Activated effector memory CD4-positive, alpha-beta T cell treated with anti-CD3 and anti-CD28 coated beads, Interleukin-2, amount 50 U/mL, for 16 hours (primary cell): ENCODE data around the gene CPNE5.

Experiments
- DNase-seq: peaks from one replicate; pipeline ENCODE4 v3.0.0-alpha.2; 2020

CPNE5 gene

DNA sequence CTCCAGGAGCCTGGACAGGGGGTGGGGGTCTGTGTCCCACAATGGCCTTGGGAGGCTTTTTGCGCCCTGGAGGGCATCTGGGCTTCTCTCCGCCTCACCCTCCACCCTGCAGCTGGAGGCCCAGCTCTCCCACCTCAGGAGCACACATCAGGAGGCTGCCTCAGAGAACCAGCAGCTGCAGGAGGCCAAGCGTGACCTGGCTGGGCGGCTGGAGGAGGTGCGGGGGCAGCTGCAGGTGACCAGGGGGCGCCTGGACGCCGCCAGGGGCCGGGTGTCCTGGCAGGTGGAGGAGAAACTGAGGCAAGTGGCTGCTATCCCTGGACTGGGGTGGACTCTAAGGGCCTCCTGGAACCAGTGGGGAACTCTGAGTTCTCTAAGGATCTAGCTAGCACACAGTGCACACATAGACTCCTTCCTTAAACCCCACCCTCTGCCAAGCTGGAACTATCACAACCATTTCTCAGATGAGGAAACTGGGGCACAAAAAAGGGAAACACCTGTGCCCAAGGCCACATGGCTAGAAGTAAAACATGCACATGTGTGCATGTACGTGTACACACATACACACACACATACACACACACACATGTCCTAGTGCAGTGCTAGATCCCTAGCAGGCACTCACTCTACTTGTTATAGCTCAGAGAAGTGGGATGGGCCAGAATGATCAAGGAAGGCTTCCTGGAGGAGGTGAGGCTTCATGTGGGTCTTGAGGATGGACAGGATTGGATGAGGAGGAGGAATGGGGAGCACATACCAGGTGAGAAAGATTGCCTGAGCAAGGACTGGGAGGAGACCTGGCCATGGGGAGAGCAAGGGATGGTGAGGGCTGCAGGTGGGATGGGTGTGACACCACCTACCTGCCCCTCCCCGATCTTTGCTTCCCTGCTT, 118.7 kb downstream of the CPNE5 start:
- DNase-seq, result peak; percentile 38

DNA sequence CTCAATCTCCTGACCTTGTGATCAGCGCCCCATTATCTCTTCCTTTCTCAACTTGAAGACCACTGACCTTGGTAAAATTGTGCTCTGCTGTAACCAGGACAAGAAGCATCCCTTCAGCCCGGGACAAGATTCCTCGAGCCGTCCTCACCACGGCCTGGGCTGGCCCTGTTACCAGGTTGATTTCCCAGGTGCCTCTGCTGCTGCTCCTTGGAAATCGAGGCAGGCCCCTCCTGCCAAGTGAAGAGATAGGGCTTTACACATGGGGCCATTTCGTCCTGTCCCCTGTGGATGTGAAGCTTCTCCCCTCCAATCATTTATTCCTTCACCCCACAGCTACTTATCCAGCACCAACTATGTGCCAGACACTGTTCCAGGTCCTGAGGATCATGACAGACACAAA, 120.1 kb downstream of the CPNE5 start:
- peak; percentile 30 for DNase-seq

DNA sequence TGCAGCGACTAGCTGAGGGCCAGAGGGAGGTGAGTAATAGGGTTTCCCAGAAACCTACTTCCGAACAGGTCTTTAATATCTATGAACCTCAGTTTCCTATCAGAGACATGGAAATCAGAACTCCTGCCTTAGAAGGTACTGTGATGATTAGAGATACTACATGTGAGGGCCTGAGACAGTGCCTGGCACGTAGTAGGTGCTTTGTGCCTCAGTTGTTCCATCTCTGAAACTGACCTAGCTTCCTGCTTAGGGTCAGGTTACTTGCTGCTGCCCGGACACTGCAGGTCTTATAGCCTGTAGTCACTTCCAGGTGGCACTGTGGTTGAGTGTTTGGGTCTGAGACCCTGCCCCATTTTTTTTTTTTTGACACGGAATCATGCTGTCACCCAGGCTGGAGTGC, 120.7 kb downstream of the CPNE5 start:
- DNase-seq, result no peak

DNA sequence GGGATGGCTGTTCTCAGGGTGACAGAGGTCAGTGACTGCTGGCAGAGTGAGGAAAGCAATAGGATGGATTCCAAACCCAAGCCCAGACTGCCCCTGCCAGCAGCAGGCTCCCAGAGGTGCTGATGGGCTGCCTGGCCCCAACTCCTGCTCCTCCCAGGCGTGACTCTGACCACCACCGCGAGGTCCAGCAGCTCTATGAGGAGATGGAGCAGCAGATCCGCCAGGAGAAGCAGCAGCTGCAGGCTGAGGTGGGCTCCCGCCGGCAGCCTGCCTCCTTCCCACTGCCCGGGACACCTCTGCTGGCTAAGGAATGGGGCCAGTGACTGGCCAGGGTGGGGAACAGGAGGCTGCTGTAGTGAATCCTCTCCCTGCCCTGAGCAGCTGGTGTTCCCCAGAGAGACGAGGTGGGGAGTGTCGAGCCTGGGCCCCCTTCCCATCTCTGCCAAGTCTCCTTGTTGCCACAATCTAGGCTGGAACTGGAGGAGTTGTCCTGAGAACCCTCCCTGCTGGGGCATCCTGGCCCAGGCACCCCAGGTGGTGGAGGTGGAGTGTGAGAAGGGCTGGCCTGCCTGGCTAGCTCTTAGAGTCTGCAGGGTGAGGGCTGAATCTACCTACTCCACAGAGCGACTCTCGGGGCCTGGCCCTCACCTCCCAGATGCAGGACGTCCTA, 121.2 kb downstream of the CPNE5 start:
- DNase-seq, result peak; percentile 48

DNA sequence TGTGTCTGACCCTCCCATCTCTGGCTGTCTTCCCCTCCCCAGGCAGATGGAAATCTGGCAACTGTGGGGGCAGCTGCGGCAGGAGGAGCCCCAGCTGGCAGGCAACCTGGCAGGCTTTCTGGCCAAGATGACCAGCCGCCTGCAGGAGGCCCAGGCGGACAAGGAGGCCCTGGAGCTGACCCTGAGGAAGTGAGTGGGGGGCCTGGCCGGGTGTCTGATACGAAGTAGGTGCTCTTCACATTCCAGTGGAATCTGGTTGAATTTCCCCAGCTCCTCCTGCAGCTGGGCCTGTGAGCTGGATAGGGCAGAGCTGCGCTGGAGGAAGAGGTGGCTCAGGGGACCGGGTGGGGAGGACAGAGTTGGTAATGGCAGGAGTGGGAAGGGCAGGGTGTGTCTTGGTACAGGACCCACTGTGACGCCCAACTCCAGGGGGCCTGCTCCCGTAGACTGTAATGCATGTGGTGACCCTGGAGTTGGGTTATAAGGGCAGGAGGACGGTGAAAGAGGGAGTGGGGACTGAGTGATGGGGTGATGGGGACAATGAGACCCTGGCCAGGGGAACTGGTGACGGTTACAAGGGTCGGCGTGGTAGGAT, 121.9 kb downstream of the CPNE5 start:
- DNase-seq, result peak; percentile 27

DNA sequence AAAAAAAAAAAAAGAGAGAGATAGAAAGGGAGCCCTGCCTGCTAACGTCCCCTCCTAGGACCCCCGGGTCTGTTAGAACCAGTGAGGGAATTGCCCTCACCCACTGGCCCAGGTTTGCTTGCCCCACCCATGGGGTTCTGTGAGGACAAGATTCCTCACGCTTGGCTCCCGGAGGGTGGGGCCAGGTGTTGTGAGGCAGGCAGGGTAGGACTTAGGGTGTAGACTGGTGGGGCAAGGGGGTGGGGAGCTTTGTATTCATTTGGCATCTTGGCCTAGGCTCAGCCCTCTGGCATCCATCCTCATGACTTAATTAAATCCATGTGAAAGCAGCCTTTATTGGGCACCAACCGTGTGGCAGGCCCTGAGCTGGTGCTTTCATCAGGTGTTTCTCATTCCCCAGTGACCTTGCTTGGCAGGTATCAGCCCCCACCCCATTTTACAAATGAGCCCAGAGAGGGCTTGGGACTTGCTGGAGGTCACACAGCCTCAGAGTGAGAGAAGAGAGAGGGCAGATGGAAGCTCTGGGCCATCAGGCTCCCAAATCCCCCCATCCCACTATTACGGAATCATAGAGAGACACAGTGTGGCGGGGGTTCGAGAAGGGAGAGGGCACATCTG, 122.7 kb downstream of the CPNE5 start:
- DNase-seq, result peak; percentile 58

DNA sequence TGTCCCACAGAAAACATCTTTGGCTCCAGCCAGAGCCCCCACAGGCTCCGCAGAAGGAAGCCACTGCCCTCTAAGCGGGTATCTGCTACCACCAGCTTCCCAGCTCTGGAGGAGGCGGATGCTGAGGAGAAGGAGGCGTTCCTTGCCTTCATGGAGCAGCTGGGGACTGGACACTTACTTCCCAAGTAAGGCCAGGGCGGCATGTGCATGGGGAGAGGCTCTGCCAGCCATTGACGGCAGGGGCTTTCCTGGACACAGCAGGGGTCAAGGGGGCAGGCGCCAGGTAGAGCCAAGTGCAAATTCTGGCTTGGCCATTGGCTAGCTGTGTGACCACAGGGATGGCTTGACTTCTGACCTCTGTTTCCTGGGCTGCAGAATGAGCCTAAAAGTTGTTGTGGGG, 123.8 kb downstream of the CPNE5 start:
- DNase-seq, result peak; percentile 25

DNA sequence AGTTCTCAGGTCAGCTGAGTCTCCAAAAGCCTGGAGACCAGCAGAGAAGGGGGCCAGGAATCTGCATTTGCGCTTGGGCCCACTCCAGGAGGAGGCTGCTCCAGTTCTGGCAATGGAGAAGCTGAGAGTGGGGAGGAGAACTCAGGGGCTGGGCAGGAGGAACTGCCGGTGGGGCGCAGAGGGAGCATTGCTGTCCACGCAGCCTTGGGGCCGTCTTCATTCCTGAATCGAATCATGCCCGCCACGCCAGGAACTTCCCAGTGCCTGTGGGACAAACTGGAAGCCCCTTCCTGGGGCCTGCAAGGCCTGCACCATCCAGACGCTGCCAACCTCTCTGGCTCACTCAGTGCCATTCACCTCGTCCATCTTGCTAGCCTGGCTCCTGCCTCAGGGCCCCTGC, 124.7 kb downstream of the CPNE5 start:
- peak; percentile 44 for DNase-seq

DNA sequence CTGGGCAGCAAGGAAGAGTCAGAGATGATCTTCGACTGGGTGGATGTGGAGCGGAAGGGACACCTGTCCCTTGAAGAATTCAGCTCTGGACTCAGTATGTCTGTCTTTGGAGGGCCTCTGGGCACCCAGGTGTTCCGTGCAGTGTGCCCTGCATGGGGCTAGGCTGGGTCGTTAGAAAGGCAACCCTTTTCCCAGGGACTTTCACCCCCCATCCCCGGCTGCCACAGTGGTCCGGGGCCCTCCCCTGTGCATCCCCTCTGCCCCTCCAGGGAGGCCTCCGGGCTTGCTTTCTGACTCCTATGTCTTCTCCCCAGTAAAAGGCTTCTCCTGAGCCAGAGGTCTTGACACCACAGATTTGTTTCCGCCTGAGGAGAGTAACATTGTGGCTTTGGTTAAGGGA, 125.4 kb downstream of the CPNE5 start:
- peak; percentile 37 for DNase-seq

DNA sequence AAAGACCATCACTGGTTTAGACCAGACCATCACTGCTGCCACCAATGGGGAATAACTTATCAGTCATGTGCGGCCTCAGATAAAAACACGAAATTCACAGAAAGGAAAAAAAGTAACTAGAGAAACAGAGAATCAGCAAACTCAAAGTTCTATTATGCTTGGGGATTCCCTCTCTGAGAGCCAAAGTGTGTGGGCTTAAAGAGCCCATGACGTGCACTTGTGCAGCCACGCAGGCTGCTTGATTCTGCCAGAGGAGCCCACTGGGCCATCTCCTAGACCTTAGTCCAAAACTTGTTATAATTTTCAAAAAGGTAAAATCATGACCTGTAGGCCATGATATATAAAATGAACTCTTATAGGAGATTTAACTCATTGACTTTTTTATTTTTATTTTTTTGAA, 126.4 kb downstream of the CPNE5 start:
- peak; percentile 46 for DNase-seq

DNA sequence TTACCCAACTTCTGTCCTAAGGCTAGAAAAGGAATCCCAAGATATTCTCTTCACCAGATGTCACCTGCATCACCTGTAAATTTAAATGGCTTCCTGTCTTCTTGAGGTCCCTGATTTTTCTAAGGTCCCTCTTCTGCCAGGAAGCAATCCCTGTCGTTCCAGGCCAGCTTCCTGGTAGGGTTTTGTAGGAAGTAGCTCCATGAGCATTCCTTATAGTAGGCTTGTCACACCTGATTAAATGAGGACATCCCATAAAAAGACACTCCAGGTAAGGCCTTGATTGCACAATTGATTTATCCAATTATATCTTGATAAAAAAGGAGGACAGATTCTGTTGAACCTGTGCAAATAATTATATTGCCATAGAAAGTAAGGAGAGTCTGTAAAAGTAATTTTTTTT, 132.9 kb downstream of the CPNE5 start:
- peak; percentile 9 for DNase-seq

DNA sequence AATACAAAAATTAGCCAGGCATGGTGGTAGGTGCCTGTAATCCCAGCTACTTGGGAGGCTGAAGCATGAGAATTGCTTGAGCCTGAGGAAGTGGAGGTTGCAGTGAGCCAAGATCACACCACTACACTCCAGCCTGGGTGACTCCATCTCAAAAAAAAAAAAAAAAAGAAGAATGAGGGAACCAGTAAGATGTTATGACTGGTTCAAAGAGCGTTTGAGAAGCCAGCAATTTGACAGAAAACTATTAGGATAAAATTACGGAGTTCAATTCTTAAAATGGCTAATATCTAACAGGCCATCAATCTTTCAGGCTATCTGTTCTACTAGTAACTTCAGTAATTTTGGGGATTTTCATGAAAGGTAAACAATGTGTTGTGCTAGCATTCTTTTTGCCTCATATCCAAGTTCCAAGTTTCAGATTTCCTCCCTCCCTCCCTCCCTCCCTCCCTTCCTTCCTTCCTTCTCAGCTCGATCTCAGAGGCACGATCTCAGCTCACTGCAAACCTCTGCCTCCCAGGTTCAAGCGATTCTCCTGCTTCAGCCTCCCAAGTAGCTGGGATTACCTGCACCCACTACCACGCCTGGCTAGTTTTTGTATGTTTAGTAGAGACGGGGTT, 134.2 kb downstream of the CPNE5 start:
- DNase-seq, result peak; percentile 16

DNA sequence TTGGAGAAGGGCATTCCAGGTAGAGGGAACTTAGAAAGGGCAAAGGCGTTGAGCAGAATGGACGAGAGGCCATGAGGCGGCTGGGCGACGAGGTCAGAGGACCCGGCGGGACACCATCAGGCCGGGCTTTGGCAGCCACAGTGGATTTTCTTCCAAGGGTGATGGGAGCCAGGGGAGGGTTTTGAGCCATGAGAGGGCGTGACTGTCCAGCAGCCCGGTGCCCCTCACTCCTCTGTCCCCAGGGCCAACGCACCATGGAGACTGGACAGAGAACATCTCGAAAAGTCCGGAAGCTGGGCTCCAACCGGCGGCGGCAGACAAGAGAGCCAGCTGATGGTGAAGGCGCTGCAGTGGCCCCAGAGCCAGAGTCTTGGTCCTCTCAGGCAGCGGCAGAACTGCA, 135.3 kb downstream of the CPNE5 start:
- peak; percentile 59 for DNase-seq

DNA sequence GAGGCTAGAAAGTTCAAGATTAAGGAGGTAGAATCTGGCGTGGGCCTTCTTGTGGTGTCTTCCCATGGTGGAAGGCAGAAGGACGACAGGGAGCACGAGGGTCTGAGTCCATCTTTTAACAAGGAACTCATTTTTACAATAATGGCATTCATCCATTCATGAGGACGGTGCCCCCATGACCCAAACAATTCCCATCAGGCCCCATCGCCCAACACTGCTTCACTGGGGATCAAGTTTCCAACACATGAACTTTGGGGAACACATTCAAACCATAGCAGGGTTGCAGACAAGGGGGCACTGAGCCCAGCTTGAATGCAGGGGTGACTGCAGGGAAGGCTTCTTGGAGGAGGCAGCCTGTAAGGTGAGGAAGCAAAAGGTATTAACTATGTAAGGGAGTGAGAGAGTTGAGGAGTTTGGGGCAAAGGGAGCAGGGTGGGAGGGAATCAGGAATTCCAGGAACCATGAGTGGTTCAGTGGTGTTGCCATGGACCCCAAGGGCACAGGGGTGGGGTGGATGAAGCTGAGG, 136.1 kb downstream of the CPNE5 start:
- DNase-seq, result peak; percentile 34

DNA sequence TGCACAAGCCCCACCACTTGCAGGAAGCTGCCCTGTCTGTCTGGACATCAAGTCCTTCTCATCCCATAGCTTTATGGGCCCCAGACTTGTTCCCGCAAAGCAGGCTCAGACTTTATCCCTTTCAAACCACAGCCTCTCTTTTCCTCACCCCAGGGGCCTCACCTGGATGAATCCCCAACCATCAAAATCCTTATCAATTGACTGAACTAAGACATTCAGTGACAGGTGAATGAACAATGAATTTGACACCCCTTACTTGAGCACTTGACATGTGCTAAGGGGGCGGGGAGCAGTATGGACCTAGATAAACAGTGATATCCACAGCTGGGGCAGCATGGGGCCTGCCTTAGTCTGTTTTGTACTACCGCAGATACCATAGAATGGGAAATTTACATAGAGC, 136.6 kb downstream of the CPNE5 start:
- peak; percentile 44 for DNase-seq

DNA sequence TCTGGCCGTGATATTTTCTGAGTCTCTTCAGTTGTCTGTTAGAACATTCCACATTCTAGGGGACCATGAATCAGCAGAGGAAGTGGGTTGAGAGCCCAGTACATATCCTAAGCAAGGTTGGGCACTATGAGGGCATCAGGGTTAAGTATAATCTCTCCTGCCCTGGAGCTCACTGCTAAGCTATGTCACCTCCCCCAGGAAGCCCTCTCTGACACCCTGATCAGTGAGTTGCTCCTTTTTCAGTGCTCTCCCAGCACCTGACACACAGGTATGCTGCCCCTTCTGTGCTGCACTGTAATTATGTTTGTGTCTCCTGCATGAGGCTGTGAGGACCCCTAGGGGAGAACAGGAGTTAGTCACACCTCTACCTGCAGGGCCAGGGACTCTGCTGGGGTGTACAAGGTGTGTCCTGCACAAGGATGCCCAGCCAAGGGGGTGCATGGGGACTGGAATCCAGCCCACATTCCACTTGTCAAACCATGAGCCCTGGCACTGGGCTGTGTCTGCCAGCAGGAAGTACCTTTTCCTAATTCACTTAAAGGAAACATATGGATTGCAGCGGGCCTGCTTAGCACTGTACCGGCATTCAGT, 137.7 kb downstream of the CPNE5 start:
- DNase-seq, result peak; percentile 61

DNA sequence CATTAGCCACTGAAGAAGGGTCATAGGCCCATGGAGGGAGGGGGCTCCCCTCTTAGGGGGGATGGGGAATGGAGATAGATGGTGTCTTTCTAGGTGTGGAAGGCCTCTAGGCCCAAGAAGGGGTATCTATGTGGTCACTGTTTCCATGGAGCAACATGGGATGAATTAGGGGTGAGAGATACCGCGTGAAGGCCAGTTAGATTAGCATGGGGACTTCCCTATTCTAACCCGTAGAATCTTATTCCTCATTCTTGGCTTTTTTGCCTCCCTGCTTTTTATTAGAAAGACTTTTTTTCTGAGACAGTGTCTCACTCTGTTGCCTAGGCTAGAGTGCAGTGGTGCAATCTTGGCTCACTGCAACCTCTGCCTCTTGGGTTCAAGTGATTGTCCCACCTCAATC, 138.4 kb downstream of the CPNE5 start:
- DNase-seq, result peak; percentile 50

DNA sequence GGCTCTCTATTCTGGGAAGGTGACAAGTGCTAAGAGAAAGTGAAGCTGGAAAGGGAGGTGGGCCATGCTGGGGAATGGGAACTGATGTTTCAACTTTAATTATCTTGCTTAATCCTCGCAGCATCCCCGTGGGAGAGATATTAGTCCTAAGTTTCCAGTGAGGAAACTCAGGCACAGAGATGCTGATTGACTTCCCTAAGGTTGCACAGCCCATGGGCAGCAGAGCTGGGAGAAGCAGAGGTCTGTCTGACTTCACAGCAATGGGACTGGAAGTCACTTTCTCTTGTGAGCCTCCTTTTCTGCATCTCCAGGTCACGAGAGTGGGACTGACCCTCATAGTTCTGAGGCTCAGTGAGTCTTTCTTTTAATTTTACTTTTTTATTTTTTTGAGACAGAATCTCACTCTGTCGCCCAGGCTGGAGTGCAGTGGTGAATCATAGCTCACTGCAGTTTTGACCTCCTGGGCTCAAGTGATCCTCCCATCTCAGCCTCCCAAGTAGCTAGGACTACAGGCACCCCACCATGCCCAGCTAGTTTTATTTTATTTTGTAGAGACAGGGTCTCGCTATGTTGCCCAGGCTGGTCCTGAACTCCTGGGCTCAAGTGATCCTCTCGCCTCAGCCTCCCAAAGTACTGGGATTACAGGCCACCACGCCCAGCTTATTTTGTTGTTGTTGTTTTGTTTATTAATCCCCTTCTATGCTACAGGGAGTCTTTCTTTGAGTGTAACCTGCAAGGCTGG, 139.0 kb downstream of the CPNE5 start:
- DNase-seq, result peak; percentile 6

DNA sequence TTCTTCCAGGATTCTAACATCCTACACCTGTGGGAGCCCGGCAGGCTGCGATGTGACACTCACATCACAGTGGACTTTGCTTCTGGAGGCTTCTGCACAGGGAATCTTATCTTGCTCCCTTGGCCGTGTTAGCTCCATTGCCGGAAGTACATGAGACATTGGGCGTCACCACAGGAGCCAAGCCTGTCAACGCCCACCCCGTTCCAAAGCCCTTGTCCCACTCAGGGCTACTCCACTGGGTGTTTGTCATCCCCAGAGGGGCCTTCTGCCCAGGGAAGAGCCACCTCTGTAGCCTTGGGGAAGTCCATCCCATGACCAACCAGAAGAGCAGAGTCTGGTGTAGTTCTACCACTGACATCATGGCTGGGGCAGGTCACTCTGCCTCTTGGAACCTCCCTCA, 139.9 kb downstream of the CPNE5 start:
- peak; percentile 43 for DNase-seq

DNA sequence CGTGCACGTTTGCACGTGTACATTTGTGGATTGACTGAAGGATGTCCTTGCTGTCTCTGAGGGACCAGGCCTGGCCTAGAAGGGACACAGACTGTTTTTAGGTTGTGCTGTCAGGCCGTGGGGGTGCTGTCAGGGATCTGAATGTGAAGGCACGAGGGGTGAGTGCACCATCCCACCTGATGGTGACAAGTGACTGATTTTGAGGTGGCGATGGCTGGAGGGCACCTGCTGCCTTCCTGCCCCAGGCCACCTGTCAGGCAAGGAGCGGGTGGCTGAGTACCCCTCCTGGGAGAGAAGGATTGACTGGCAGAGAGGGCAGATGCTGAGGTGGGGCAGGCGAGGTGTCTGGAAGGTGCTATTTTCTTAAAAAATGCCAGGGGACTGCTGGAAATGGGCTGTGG, 140.4 kb downstream of the CPNE5 start:
- peak; percentile 58 for DNase-seq

DNA sequence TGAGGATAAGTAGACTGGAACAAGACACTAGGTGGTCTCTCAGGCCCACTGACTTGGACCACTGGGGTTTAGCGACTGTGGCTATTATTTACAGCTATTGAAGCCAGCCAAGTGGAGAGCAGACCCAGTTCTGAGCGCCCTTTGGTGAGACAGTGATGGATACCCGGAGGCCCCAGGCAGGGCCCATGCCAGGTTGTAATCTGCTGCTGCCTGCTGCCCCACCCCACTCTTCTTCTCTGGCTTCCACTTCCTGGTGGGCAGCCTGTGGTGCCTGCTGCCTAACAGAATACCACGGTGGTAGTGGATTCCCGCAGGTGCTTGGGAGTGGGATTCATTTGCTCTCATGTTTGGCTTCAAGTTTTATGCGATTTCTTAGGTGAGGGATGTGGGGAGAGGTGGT, 141.0 kb downstream of the CPNE5 start:
- DNase-seq, result peak; percentile 39

DNA sequence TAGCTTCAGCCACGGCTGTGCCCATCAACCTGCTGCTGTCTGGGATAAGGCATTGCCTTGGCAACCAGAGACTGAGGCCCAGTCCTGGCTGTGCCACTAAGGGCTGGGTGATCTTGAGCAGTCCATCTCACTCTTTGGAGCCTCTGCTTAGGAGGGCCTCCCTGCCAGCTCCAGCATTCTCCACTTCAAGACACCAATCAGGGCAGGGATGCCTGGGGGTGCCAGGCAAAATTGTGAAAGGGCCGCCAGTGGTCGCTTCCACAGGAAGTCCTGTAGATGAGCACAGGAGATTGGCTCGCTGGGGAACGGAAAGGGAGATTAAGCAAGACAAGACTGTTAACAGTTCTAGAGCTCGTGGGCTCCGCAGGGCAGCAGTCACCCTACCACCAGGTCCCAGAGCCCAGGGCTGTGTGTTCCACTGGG, 141.8 kb downstream of the CPNE5 start, which contains the start of gene RAB44:
TSS of gene RAB44 (plus strand) at position 346 of the 423 bp plus-strand sequence. CDS start 6,410 bp downstream, outside the sequence.
- DNase-seq, result peak; percentile 59
